ENCODE measurements around the gene FBXL14.

FBXL14 gene

GRCh38 chr12:1574865-1575259, 19.5 kb downstream of the FBXL14 start:
- H3K4me2 ChIP-seq (ENCODE audit: low read depth, low read length): no peak overlapping the region
- H3K4me1 ChIP-seq (ENCODE audit: low read length): no peaks in the 10 kb centered on the region
- H3K79me2 ChIP-seq (ENCODE audit: low read length): peaks cover 98% of the 10 kb centered on the region

GRCh38 chr12:1573960-1574864, 20.2 kb downstream of the FBXL14 start:
- Histone ChIP-seq H3K4me2 (ENCODE audit: low read depth, low read length) (no peak overlapping the region), H3K27ac (ENCODE audit: low read length) (no peak overlapping the region)
- TF ChIP-seq CTCF (IDR thresholded peaks at IDR 0.05; ENCODE audit: low read length) (no peak), EZH2 (optimal IDR thresholded peaks at IDR 0.05; ENCODE audit: low read depth, low read length) (no peak), EZH2phosphoT487 (IDR thresholded peaks at IDR 0.05; ENCODE audit: low read length) (no peak)

More at GRCh38 chr12:1574865-1575259, 19.5 kb downstream of the FBXL14 start:
- Histone ChIP-seq H3K9me2 (replicated peaks; ENCODE audit: insufficient read depth, low read length) (no peaks in the 10 kb centered on the region), H3F3A (ENCODE audit: insufficient read depth, low read length) (no peaks in the 10 kb centered on the region), H3K4me3 (ENCODE audit: low read length) (no peak overlapping the region), H3K9me3 (replicated peaks; ENCODE audit: insufficient read depth, low read length) (no peaks in the 10 kb centered on the region), H4K20me1 (ENCODE audit: insufficient read depth, low read length) (peaks cover 18% of the 10 kb centered on the region), H3K9ac (ENCODE audit: low read length) (no peak overlapping the region), H2AFZ (ENCODE audit: low read length) (no peak overlapping the region), H3K36me3 (replicated peaks; ENCODE audit: insufficient read depth, low read length) (no peaks in the 10 kb centered on the region), H3K27me3 (replicated peaks; ENCODE audit: insufficient read depth, low read length) (no peaks in the 10 kb centered on the region), H3K27ac (ENCODE audit: low read length) (no peak overlapping the region)
- no peak for TF ChIP-seq CTCF (IDR thresholded peaks at IDR 0.05; ENCODE audit: low read length)
- TF ChIP-seq EZH2 (optimal IDR thresholded peaks at IDR 0.05; ENCODE audit: low read depth, low read length): no peak
- TF ChIP-seq EZH2phosphoT487 (IDR thresholded peaks at IDR 0.05; ENCODE audit: low read length): no peak
- no peak for DNase-seq

GRCh38 chr12:1572731-1573130, 21.6 kb downstream of the FBXL14 start:
- no peaks in the 10 kb centered on the region for H3K36me3 ChIP-seq (replicated peaks; ENCODE audit: insufficient read depth, low read length)
- no peak overlapping the region for H3K9ac ChIP-seq (ENCODE audit: low read length)
- no peak overlapping the region for H3K27ac ChIP-seq (ENCODE audit: low read length)
- TF ChIP-seq EZH2phosphoT487 (IDR thresholded peaks at IDR 0.05; ENCODE audit: low read length) (no peak), EZH2 (optimal IDR thresholded peaks at IDR 0.05; ENCODE audit: low read depth, low read length) (no peak), CTCF (IDR thresholded peaks at IDR 0.05; ENCODE audit: low read length) (no peak)
- H3K9me3 ChIP-seq (replicated peaks; ENCODE audit: insufficient read depth, low read length): no peaks in the 10 kb centered on the region
- DNase-seq: no peak
- H3K4me2 ChIP-seq (ENCODE audit: low read depth, low read length): no peak overlapping the region
- H3K79me2 ChIP-seq (ENCODE audit: low read length): peaks cover 98% of the 10 kb centered on the region
- H3K4me1 ChIP-seq (ENCODE audit: low read length): no peaks in the 10 kb centered on the region
- H3K4me3 ChIP-seq (ENCODE audit: low read length): no peak overlapping the region
- no peaks in the 10 kb centered on the region for H3K27me3 ChIP-seq (replicated peaks; ENCODE audit: insufficient read depth, low read length)
- H2AFZ ChIP-seq (ENCODE audit: low read length): no peak overlapping the region
- H3F3A ChIP-seq (ENCODE audit: insufficient read depth, low read length): no peaks in the 10 kb centered on the region; the same call in 1 of the 2 replicates
- H4K20me1 ChIP-seq (ENCODE audit: insufficient read depth, low read length): peaks cover 15% of the 10 kb centered on the region
- H3K9me2 ChIP-seq (replicated peaks; ENCODE audit: insufficient read depth, low read length): no peaks in the 10 kb centered on the region

More at GRCh38 chr12:1573960-1574864, 20.2 kb downstream of the FBXL14 start:
- no peaks in the 10 kb centered on the region for H3K9me2 ChIP-seq (replicated peaks; ENCODE audit: insufficient read depth, low read length)
- no peak for DNase-seq
- H2AFZ ChIP-seq (ENCODE audit: low read length): no peak overlapping the region
- H3K27me3 ChIP-seq (replicated peaks; ENCODE audit: insufficient read depth, low read length): no peaks in the 10 kb centered on the region
- H3K4me3 ChIP-seq (ENCODE audit: low read length): no peak overlapping the region
- no peaks in the 10 kb centered on the region for H3K36me3 ChIP-seq (replicated peaks; ENCODE audit: insufficient read depth, low read length)
- no peak overlapping the region for H3K9ac ChIP-seq (ENCODE audit: low read length)
- no peaks in the 10 kb centered on the region for H3K9me3 ChIP-seq (replicated peaks; ENCODE audit: insufficient read depth, low read length)
- peaks cover 97% of the 10 kb centered on the region for H3K79me2 ChIP-seq (ENCODE audit: low read length)
- no peaks in the 10 kb centered on the region for H3K4me1 ChIP-seq (ENCODE audit: low read length)
- peaks cover 15% of the 10 kb centered on the region for H4K20me1 ChIP-seq (ENCODE audit: insufficient read depth, low read length)
- no peaks in the 10 kb centered on the region for H3F3A ChIP-seq (ENCODE audit: insufficient read depth, low read length)
